ENCODE results near the gene PLCL1.

PLCL1 gene

GRCh38 chr2:197888321-197888720, 83.9 kb downstream of the PLCL1 start:
- DNase-seq (ENCODE audit: low read depth), result no peak

GRCh38 chr2:197889041-197889440, 84.6 kb downstream of the PLCL1 start:
- peak; percentile 28 for DNase-seq (ENCODE audit: low read depth)

GRCh38 chr2:197890168-197890567, 85.8 kb downstream of the PLCL1 start:
- no peak for DNase-seq (ENCODE audit: low read depth)

- DNase-seq (ENCODE audit: low read depth), result no peak
Observed at GRCh38 chr2:197891897-197892442, 87.6 kb downstream of the PLCL1 start.

GRCh38 chr2:197893403-197894177, 89.2 kb downstream of the PLCL1 start:
- DNase-seq (ENCODE audit: low read depth), result no peak

- no peak for DNase-seq (ENCODE audit: low read depth)
Observed at GRCh38 chr2:197894751-197895274, 90.4 kb downstream of the PLCL1 start.

GRCh38 chr2:197897960-197898678, 93.7 kb downstream of the PLCL1 start:
- no peak for DNase-seq (ENCODE audit: low read depth)

- peak; percentile 23 for DNase-seq (ENCODE audit: low read depth)
Observed at GRCh38 chr2:197904446-197904845, 100.1 kb downstream of the PLCL1 start.

GRCh38 chr2:197908156-197908555, 103.8 kb downstream of the PLCL1 start:
- DNase-seq (ENCODE audit: low read depth), result no peak

GRCh38 chr2:197908990-197909776, 104.8 kb downstream of the PLCL1 start:
- no peak for DNase-seq (ENCODE audit: low read depth)

GRCh38 chr2:197911667-197912066, 107.3 kb downstream of the PLCL1 start:
- DNase-seq (ENCODE audit: low read depth), result no peak

GRCh38 chr2:197913084-197913483, 108.7 kb downstream of the PLCL1 start:
- no peak for DNase-seq (ENCODE audit: low read depth)

- no peak for DNase-seq (ENCODE audit: low read depth)
Observed at GRCh38 chr2:197914778-197915177, 110.4 kb downstream of the PLCL1 start.

- DNase-seq (ENCODE audit: low read depth), result no peak
Observed at GRCh38 chr2:197915548-197916265, 111.3 kb downstream of the PLCL1 start.

GRCh38 chr2:197919487-197919886, 115.1 kb downstream of the PLCL1 start:
- DNase-seq (ENCODE audit: low read depth), result no peak

- DNase-seq (ENCODE audit: low read depth), result no peak
Observed at GRCh38 chr2:197920088-197920487, 115.7 kb downstream of the PLCL1 start.

- DNase-seq (ENCODE audit: low read depth), result no peak
Observed at GRCh38 chr2:197920592-197921201, 116.3 kb downstream of the PLCL1 start.

GRCh38 chr2:197924483-197924882, 120.1 kb downstream of the PLCL1 start:
- DNase-seq (ENCODE audit: low read depth), result no peak

- no peak for DNase-seq (ENCODE audit: low read depth)
Observed at GRCh38 chr2:197925204-197925603, 120.8 kb downstream of the PLCL1 start.

GRCh38 chr2:197925976-197926375, 121.6 kb downstream of the PLCL1 start:
- no peak for DNase-seq (ENCODE audit: low read depth)

- DNase-seq (ENCODE audit: low read depth), result no peak
Observed at GRCh38 chr2:197926673-197927072, 122.3 kb downstream of the PLCL1 start.

All from activated T-cell treated with anti-CD3 and anti-CD28 coated beads for 24 hours (primary cell).